Ovary (tissue), 9 donors: ENCODE results near the gene MBP. TPM values are rescaled to one million over a fixed set of nuclear protein-coding genes. Genes with fewer than 3 reads are reported as not detected.
A peak's percentile ranks its signal among the peaks of the same experiment; 100 is the strongest.

ENCODE experiments used
- DNase-seq, 5 donors: peaks; one replicate each; pipeline ENCODE4 v3.0.0-alpha.2; 2019 to 2020
- H3K27ac ChIP-seq, 2 donors: fragments of 200-600 bp; one replicate each; pipeline versions ENCODE4 v1.5.1 to v1.8.0; 2019 to 2022
- H3K27me3 ChIP-seq: fragments of 200-600 bp; one replicate; pipeline ENCODE4 v1.8.0; 2022
- H3K36me3 ChIP-seq: fragments of 200-600 bp; sonication (generic); one replicate; pipeline ENCODE4 v1.5.1; 2019
- H3K4me1 ChIP-seq: one replicate; pipeline ENCODE4 v1.8.1; 2013; ENCODE audit warnings: mild to moderate bottlenecking, moderate library complexity; ENCODE audit not compliant: insufficient read depth
- H3K4me3 ChIP-seq: fragments of 200-600 bp; sonication (generic); one replicate; pipeline ENCODE4 v1.5.1; 2017
- H3K9me3 ChIP-seq, 2 donors: fragments of 200-600 bp in 1 of 2; sonication (generic) in 1 of 2; one replicate each; pipeline versions ENCODE4 v1.5.1 to v1.8.1; 2013 to 2019; ENCODE audit warnings: mild to moderate bottlenecking in 1 of 2, moderate library complexity in 1 of 2
- CTCF ChIP-seq, 3 donors: fragments of 450-650 bp in 2 of 3; fragments of 200-600 bp in 1 of 3; IDR thresholded peaks; one replicate each; pipeline versions ENCODE4 v1.5.1 to v1.8.0; 2016 to 2022; ENCODE audit warnings: antibody characterized with exemption in 3 of 3, mild to moderate bottlenecking in 1 of 3
- EP300 ChIP-seq: sonication (generic); formaldehyde crosslinking; IDR thresholded peaks from one replicate; pipeline ENCODE4 v1.6.1; 2017; ENCODE audit warnings: antibody characterized with exemption
- POLR2A ChIP-seq: fragments of 450-650 bp; IDR thresholded peaks from one replicate; pipeline ENCODE4 v1.6.1; 2017; ENCODE audit warnings: antibody characterized with exemption, mild to moderate bottlenecking, moderate library complexity
- whole genome bisulfite sequencing, 3 donors: extraction: QIAGEN DNeasy Blood & Tissue Kit in 1 of 3; methylation state at CpG; one replicate each; pipeline versions ENCODE4 v1.1.5 to v1.1.7; 2013 to 2017; 5-methylcytosine and 5-hydroxymethylcytosine counted together
- intact Hi-C, 4 donors: fragments of 100-400 bp; cut with DNase I; formaldehyde crosslinking; loops; one replicate each; pipeline versions ENCODE4 v1.11.0 to v1.15.1; 2022 to 2023
- polyA plus RNA-seq, 2 donors: library from polyadenylated mRNA; stranded (reverse); fragments of 200-250 nt in 1 of 2; fragments of 350-450 nt in 1 of 2; fragmentation: Illumina TruSeq in 1 of 2; extraction: RNeasy Lipid Tissue Mini Kit (QIAGEN cat#74804) in 1 of 2; gene quantifications; one replicate each; pipeline ENCODE4 v1.2.3, GENCODE V29; 2013 to 2014
- total RNA-seq, 7 donors: library from RNA; depleted of rRNA in 2 of 7; stranded (reverse); fragments of >200 nt in 2 of 7; fragmentation: NEBNext Ultra II Directional in 3 of 7; extraction: Animal tissue kit (Norgen Biotek cat#: 25700) in 3 of 7; gene quantifications; one replicate each; pipeline versions ENCODE4 v1.1.0 to v1.2.4, GENCODE V29; 2016 to 2023
- donor health status: DM: no; HTN: no; CAD: no; lungs with moderate emphysema.
- donor health status: DM: no; HTN: no; CAD: no.
- donor health status: Bipolar disorder and iron deficiency.
- donor health status: DM: yes; HTN: yes; CAD: no.
- donor health status: DM: no; HTN: no; CAD: no.
- donor health status: DM: yes; HTN: yes; CAD: no.

MBP gene
- total and polyA plus RNA-seq, 9 donors: 7.1 to 38.2 (median 23.2) TPM

GRCh38 chr18:76989647-76990190, 142.9 kb downstream of the MBP start:
- Histone ChIP-seq H3K4me1 (no peaks in the 10 kb centered on the region), H3K27me3 (no peaks in the 10 kb centered on the region), H3K4me3 (no peak overlapping the region), H3K27ac (no peak overlapping the region), H3K36me3 (no peaks in the 10 kb centered on the region), H3K9me3 (no peaks in the 10 kb centered on the region)
- WGBS, 3 donors: 88 to 93% (median 88%) methylated on average over 28 of the region's 28 CpGs
- no peak for TF ChIP-seq EP300
- no peak for TF ChIP-seq CTCF (IDR thresholded peaks at IDR 0.05)
- no peak for TF ChIP-seq POLR2A
- intact Hi-C loops: no loop called here
- no peak for DNase-seq

GRCh38 chr18:76988827-76989646, 143.5 kb downstream of the MBP start:
- H3K4me3 ChIP-seq: no peak overlapping the region
- no peaks in the 10 kb centered on the region for H3K4me1 ChIP-seq
- no peak overlapping the region for H3K27ac ChIP-seq
- H3K27me3 ChIP-seq: no peaks in the 10 kb centered on the region
- 93 to 95% (median 94%) methylated on average over 29 of the region's 29 CpGs for WGBS, 3 donors
- H3K9me3 ChIP-seq: no peaks in the 10 kb centered on the region
- TF ChIP-seq POLR2A: no peak
- no peak for TF ChIP-seq CTCF (IDR thresholded peaks at IDR 0.05)
- no peak for TF ChIP-seq EP300
- no peaks in the 10 kb centered on the region for H3K36me3 ChIP-seq
- no peak for DNase-seq
- intact Hi-C loops: no loop called here

- WGBS, 3 donors: 79 to 83% (median 82%) methylated on average over 27 of the region's 27 CpGs
- H3K9me3 ChIP-seq: no peaks in the 10 kb centered on the region
- no peak overlapping the region for H3K27ac ChIP-seq
- no peaks in the 10 kb centered on the region for H3K27me3 ChIP-seq
- H3K4me1 ChIP-seq: no peaks in the 10 kb centered on the region
- H3K36me3 ChIP-seq: no peaks in the 10 kb centered on the region
- no peak for TF ChIP-seq EP300
- TF ChIP-seq POLR2A: no peak
- no peak for TF ChIP-seq CTCF (IDR thresholded peaks at IDR 0.05)
- intact Hi-C loops: no loop called here
- no peak overlapping the region for H3K4me3 ChIP-seq
- DNase-seq: peak in 2 of 5 donors; percentile 6 to 29
Measured at GRCh38 chr18:76988031-76988826, 144.4 kb downstream of the MBP start.

GRCh38 chr18:76986406-76986805, 146.2 kb downstream of the MBP start:
- no peaks in the 10 kb centered on the region for H3K4me1 ChIP-seq
- H3K27me3 ChIP-seq: no peaks in the 10 kb centered on the region
- no peak overlapping the region for H3K27ac ChIP-seq
- H3K36me3 ChIP-seq: no peaks in the 10 kb centered on the region
- TF ChIP-seq EP300 (no peak), POLR2A (no peak), CTCF (IDR thresholded peaks at IDR 0.05) (no peak)
- 82 to 86% (median 83%) methylated on average over 7 of the region's 7 CpGs for WGBS, 3 donors
- no peak overlapping the region for H3K4me3 ChIP-seq
- no peaks in the 10 kb centered on the region for H3K9me3 ChIP-seq
- DNase-seq: peak in 2 of 5 donors; percentile 3 to 27
- intact Hi-C loops: no loop called here
